T-helper 1 cell (primary cell): ENCODE measurements around the gene MED16.

ENCODE experiments used
- DNase-seq, 5 donors: peaks; one replicate each; pipeline ENCODE4 v3.0.0-alpha.2; 2012 to 2020
- total RNA-seq, 4 donors: gene quantifications; one replicate each; lab custom pipeline; 2026; lab: John Stamatoyannopoulos, UW

MED16 gene
- total RNA-seq: 31.5 to 63.1 (median 40.4) reads per million in 4 donors

- DNase-seq: peak; percentile 84 to 95 (median 89)
Measured at GRCh38 chr19:892894-893689, at the start of gene MED16, which contains the start of gene RNU6-9. Gene MED16 (minus strand): TSS chr19:893187. CDS start chr19:891131, 2,056 bp downstream. Gene RNU6-9 (plus strand): TSS chr19:893484.

- DNase-seq: no peak
Measured at GRCh38 chr19:942133-942645, 49.2 kb upstream of the MED16 start.

- DNase-seq: no peak
Measured at GRCh38 chr19:941292-942132, 48.5 kb upstream of the MED16 start.

GRCh38 chr19:940591-941291 lies 47.8 kb upstream of the MED16 start:
- DNase-seq: peak; percentile 42 to 73 (median 64)

DNA sequence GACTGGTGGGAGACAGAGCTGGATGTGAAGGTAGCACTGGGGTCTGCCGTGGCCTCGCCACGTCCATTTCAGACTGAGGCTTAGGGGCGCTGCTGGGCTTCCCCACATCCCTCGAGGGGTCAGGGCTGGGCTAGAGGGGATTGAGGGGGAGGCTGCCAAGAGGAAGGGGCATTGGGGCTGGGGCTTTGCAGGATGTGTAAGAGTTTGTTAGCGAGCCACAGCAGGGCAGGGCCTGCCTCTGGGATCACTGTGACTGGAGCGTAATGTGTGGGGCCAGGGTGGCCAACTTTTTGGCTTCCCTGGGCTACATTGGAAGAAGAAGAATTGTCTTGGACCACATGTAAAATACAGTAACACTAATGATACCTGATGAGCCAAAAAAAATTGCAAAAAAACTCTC lies 46.9 kb upstream of the MED16 start:
- DNase-seq: no peak

- no peak for DNase-seq
Measured at GRCh38 chr19:939439-939838, 46.5 kb upstream of the MED16 start.

DNA sequence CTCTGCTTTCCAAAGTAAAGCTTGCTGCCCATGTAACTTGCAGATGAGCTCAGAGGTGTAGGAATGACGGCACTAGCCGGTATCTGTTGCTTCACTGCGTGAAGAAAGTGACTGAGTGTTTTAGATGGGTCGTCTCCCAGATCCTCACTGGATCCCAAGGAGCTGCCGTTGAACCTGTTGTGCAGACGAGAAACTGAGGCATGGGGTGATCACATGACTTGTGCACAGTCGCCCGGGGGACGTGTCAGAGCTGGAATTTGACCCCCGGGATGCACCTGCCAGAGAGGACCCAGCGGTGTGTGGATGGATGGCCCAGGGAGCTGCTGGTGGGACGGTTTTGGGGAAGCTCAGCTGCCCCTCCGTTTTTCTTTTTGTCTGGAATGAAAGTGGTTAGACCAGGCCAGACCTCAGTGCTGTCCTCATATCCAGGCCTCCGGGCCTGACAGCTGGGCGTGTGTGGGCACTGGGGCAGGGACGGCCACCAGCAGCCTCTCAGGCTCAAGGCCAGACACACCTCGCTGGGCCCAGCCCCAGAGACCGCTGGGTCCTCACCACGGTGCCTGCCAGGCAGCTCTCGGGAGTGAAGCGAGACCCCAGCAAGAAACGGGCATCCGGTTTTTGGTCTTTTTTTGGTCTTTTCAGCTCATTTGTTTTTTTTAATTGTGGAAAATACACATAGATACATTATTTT lies 45.4 kb upstream of the MED16 start:
- DNase-seq: no peak

DNA sequence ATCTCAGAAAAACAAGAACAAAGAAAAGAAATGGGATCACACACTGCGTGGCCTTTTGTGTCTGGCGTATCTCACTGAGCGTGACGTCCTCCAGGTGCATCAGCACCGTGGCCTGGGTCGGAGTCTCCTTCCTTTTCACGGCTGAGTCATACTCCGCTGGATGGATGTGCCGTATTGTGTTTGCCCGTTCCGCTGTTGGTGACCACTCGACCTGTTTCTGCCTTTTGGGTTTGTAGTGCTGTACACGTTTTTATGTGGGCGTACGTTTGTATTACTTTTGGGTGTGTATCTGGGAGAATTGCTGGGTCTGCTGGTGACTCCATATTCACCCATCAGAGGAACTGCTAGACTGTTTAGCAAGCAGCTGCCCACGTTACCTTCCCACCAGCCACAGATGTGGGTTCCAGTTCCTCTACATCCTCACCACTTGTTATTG lies 44.3 kb upstream of the MED16 start:
- peak in 2 of 5 donors; percentile 28 to 45 for DNase-seq

DNA sequence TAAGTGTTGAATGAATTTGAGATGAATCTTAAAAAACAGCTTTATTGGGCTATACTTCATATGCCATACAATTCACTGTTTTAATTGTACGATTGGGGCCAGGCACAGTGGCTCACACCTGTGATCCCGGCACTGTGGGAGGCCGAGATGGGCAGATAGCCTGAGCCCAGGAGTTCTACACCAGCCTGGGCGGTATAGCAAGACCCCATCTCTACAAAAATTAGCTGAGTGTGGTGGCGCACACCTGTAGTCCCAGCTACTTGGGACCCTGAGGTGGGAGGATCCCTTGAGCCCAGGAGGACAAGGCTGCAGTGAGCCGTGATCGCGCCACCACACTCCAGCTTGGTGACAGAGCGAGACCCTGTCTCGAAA lies 43.2 kb upstream of the MED16 start:
- no peak for DNase-seq

GRCh38 chr19:934865-935479 lies 42.0 kb upstream of the MED16 start:
- no peak for DNase-seq

- DNase-seq: no peak
Measured at GRCh38 chr19:934197-934840, 41.3 kb upstream of the MED16 start.

DNA sequence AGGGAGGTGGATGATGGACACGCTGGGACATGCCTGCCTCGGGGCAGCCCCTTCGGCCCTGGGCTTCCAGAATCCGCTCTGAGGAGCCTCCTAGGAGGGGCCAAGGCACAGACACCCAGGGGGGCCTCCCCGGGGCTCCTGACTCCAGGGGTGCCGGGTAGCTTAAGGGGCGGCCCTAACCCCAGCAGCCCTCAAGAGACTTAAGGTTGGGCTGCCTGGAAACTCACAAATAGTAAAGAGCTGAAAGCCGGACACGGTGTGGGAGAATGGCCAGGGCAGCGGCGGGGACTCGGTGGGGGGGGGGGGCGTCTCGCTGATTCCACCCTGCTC lies 40.5 kb upstream of the MED16 start:
- no peak for DNase-seq

- peak in 1 of 5 donors; percentile 24 for DNase-seq
Measured at GRCh38 chr19:932648-933552, 39.9 kb upstream of the MED16 start.

DNA sequence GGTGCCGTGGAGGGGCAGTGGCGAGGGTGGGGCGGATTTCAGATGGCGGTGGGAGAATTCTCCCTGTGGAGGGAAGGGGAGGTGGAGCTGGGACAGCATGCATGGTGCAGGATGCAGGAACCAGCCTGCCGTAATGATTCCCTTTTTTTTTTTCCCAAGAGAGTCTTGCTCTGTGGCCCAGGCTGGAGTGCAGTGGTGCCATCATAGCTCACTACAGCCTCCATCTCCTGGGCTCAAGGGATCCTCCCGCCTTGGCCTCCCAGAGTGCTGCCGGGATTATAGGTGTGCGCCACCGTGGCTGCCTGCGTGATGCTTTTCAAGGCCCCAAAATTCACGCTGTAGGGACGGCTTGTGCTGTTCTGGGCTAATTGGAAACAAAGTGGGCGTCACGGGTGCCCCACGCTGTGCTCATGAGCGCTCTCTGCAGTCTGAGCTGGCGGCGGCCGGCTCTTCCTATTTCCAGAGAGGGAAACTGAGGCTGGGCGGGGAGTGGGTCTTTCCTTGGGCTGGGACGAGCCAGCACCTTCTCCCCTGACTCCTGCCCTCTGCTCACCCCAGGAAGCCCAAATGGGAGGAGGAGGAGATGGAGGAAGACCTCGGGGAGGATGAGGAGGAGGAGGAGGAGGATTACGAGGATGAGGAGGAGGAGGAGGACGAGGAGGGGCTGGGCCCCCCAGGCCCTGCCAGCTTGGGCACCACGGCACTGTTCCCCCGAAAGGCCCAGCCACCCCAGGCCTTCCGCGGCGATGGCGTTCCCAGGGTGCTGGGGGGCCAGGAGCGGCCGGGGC lies 39.1 kb upstream of the MED16 start:
- DNase-seq: no peak

DNA sequence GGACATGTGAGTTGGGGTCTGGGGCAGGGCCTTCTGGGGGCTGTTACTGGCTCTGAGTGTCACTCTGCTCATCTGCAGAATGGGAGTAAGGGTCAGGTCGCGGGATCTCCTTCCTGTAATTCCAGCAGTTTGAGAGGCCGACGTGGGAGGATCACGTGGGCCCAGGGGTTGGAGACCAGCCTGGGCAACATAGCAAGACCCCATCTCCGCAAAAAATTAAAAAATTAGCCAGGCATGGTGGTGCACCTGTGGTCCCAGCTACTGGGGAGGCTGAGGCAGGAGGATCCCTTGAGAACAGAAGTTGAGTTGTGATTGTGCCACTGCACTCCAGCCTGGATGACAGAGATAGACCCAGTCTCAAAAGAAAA lies 36.9 kb upstream of the MED16 start:
- no peak for DNase-seq

DNA sequence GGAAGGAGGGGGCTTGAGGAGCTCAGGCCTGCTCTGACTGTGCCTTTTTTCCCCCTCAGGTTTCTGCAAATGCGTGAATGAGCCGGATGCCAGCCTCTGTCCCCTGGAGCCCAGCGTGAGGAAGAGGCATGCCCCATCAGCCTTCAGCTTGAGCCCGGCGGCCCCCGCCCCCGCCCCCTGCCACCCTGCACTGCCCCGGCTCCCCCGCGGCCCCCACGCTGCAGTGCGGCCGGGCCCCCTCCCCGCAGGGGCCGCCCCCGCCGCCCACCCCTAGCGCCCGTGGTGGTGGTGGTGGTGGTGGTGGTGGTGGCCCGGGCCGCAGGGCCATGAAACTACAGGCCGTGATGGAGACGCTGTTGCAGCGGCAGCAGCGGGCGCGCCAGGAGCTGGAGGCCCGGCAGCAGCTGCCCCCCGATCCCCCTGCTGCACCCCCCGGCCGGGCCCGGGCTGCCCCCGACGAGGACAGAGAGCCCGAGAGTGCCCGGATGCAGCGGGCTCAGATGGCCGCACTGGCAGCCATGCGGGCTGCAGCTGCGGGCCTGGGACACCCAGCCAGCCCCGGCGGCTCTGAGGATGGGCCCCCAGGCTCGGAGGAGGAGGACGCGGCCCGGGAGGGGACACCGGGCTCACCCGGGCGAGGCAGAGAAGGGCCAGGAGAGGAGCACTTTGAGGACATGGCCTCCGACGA lies 36.4 kb upstream of the MED16 start:
- DNase-seq: no peak

DNA sequence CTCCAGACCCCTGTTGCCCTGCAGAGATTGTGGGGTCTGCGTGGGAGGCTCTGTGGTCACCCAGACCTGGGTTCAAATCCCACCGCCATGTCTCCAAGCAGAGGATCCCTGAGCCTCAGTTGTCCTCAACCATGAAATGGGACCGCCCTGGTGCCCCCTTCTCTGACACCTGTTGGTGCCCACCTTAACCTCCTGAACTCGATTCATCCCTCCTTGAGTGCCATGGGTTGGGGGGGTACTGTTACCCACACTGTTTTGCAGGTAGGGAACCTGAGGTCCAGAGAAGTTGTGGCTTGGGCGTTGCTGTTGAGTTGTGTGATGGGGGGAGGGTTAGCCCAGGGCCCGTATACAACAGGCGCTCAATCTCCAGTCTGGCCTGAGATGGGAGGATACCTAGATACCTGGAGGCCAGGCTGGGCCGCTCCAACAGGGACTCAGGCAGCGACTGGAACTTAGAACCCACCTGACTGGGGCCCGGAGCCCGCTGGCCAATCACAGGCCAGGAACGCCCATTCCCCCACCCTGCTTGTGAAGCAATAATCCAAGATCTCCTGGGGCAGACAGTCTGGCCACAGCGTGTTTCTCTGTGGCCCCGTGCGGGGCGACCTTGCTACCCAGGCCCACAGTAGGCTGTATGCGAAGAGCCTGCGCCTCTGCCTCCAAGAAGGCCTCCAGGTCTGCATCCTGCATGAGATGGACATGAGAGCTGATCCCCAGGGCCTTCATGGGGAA lies 35.6 kb upstream of the MED16 start:
- DNase-seq: no peak

DNA sequence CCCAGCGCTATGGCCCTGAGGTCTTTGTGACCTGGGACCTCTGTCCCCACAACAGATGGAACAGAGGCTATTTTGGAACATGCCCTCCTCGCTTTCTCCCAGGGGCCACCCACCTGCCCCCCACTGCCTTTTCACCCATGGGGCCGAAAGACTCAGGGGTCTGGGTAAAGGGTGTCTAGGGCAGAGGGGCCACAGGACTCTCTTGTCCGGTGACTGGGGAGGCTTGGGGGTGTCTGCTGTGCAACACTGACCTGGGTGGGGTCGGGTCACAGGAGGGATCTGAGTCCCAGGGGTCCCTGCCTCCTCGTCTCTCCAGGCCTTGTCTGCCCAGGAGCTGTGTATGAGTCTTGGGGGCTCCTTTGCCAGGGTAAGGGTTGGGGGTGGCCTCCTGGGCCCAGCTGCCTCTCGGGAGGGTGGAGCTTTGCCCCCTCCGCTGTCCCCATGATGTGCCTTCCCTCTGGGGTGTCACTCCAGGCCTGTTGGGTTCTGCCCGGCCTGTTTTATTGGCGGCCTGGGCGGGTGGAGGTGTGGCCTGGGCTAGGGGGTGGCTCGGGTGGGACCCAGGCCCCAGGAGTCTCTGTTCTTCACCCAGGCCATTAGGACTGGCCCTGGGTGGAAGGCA lies 34.9 kb upstream of the MED16 start:
- DNase-seq: no peak
